ENCODE data around the gene HDAC4.

DNA sequence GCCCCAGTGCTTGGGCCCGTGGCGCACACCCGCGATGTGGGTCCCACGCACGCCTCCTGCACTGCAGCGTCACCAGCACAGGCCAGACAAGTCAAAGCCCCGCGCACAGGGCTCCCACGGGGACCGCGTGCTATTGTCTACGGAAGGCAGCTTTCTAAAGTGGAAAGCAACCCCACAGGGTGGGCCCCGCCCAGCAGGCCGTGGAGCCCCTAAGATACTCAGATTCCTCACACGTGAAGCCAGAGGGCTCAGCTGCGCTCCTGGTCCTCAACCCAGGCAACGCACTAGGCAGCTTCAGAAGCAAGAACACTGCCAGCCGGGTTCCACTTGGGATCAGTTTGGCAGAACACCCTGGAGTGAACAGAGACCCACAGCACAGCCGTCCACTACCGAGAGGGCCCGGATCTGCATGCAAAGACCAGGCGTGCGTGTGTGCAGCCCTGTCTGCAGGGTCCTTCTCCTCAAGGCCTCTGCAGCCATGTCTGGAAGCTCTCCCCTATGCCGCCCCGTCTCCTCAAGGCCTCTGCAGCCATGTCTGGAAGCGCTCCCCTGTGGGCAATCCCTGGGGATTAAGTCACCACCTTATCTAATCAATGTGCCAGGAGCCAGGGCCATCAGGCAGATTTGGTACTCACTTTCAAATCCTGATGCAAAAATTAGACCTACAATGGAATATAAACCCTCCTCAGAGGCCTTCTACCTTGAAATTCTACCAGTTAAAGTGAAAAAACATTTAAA, 231.3 kb downstream of the HDAC4 start:
- TF ChIP-seq POLR2A (IDR thresholded peaks at IDR 0.05), result no peak
- TF ChIP-seq, protein P1, sequence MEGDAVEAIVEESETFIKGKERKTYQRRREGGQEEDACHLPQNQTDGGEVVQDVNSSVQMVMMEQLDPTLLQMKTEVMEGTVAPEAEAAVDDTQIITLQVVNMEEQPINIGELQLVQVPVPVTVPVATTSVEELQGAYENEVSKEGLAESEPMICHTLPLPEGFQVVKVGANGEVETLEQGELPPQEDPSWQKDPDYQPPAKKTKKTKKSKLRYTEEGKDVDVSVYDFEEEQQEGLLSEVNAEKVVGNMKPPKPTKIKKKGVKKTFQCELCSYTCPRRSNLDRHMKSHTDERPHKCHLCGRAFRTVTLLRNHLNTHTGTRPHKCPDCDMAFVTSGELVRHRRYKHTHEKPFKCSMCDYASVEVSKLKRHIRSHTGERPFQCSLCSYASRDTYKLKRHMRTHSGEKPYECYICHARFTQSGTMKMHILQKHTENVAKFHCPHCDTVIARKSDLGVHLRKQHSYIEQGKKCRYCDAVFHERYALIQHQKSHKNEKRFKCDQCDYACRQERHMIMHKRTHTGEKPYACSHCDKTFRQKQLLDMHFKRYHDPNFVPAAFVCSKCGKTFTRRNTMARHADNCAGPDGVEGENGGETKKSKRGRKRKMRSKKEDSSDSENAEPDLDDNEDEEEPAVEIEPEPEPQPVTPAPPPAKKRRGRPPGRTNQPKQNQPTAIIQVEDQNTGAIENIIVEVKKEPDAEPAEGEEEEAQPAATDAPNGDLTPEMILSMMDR (IDR thresholded peaks at IDR 0.05), result no peak
